MCF 10A (cell line): ENCODE data around the gene KIF5B. TPM values are rescaled to one million over a fixed set of nuclear protein-coding genes. Genes with fewer than 3 reads are reported as not detected.
"Not testable (repeated sequence)": the region's sequence is repeated elsewhere in the genome, so short reads cannot be mapped to it uniquely, and the experiment has no call there.

Experiments
- BruUV-seq: library from RNA; stranded (reverse); fragments of 400-500 nt; replicated peaks from 2 replicates; lab custom pipeline; 2021; lab: Mats Ljungman, UMichigan
- CTCF ChIA-PET: fragments of 300-600 bp; sonication (Branson Sonifier 250); formaldehyde crosslinking; extraction: SDS; loops from one replicate; lab custom pipeline; 2021; ENCODE audit warnings: antibody characterized with exemption, inconsistent platforms; lab: Yijun Ruan, JAX
- POLR2A ChIA-PET: fragments of 300-600, 350-650 bp; sonication (Branson Sonifier 250); formaldehyde crosslinking; extraction: SDS; loops from one replicate; lab custom pipeline; 2020; ENCODE audit warnings: antibody characterized with exemption, inconsistent platforms; lab: Yijun Ruan, JAX
- DNase-seq: peaks from one replicate; pipeline ENCODE4 v3.0.0-alpha.2; 2018; ENCODE audit not compliant: unreplicated experiment
- H3K27ac Mint-ChIP-seq: one replicate; pipeline ENCODE4 v1.8.0; 2022; ENCODE audit warnings: mild to moderate bottlenecking, low read depth, mixed read lengths; ENCODE audit not compliant: unreplicated experiment
- H3K27me3 Mint-ChIP-seq: one replicate; pipeline ENCODE4 v1.8.0; 2022; ENCODE audit warnings: mixed read lengths; ENCODE audit not compliant: insufficient read depth, unreplicated experiment
- H3K36me3 Mint-ChIP-seq: one replicate; pipeline ENCODE4 v1.8.0; 2022; ENCODE audit warnings: mild to moderate bottlenecking, moderate library complexity, mixed read lengths; ENCODE audit not compliant: insufficient read depth, unreplicated experiment
- H3K4me1 Mint-ChIP-seq: one replicate; pipeline ENCODE4 v1.8.0; 2022; ENCODE audit warnings: mixed read lengths; ENCODE audit not compliant: insufficient read depth, unreplicated experiment
- H3K4me3 Mint-ChIP-seq: one replicate; pipeline ENCODE4 v1.8.0; 2022; ENCODE audit warnings: mild to moderate bottlenecking, moderate library complexity, mixed read lengths; ENCODE audit not compliant: unreplicated experiment
- H3K9me3 Mint-ChIP-seq: one replicate; pipeline ENCODE4 v1.8.0; 2022; ENCODE audit warnings: mixed read lengths; ENCODE audit not compliant: unreplicated experiment
- intact Hi-C: fragments of 100-400 bp; cut with micrococcal nuclease; formaldehyde crosslinking; loops from 2 replicates; pipeline ENCODE4 v1.14.1; 2022
- total RNA-seq: library from RNA; stranded (reverse); gene quantifications from 2 replicates; pipeline ENCODE4 v1.2.3, GENCODE V29; 2022
- TF ChIP-seq, protein P1 (sequence below): fragments of 200-600 bp; IDR thresholded peaks from one replicate; pipeline ENCODE4 v1.8.0; 2022; ENCODE audit warnings: antibody characterized with exemption, mild to moderate bottlenecking; ENCODE audit not compliant: unreplicated experiment

The KIF5B gene
- total RNA-seq, 1 experiment from 2014 or later = 150 TPM

DNA sequence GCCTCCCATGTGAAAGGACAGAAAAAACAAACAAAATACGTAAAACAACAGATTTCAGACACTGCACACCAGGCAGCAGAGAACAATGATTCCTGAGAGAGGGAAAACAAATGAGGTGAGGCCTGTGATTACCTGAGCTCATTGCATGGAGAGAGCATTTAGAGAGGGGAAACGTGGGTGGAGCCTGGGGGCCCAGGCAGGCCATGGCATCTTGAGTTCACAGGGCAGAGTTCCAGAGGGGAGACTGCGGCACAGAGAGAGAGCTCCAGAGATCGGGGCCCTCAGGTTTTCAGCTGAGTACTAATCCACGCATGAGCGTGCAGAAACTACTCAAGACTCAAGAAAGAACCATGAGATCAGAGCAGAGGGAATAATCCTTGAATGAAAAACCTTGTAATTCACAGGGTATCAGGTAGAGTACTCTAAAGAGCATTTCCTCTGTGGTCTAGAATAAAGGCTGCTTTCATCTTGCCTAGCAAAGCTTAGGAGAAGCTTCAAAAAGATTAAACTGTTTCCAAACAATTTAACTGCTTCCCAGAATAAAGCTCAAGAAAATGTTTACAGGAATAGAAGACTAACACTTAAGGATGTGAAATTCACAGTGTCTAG lies 81.0 kb downstream of the KIF5B start:
- intact Hi-C loops = no loop called here
- TF ChIP-seq, protein P1, sequence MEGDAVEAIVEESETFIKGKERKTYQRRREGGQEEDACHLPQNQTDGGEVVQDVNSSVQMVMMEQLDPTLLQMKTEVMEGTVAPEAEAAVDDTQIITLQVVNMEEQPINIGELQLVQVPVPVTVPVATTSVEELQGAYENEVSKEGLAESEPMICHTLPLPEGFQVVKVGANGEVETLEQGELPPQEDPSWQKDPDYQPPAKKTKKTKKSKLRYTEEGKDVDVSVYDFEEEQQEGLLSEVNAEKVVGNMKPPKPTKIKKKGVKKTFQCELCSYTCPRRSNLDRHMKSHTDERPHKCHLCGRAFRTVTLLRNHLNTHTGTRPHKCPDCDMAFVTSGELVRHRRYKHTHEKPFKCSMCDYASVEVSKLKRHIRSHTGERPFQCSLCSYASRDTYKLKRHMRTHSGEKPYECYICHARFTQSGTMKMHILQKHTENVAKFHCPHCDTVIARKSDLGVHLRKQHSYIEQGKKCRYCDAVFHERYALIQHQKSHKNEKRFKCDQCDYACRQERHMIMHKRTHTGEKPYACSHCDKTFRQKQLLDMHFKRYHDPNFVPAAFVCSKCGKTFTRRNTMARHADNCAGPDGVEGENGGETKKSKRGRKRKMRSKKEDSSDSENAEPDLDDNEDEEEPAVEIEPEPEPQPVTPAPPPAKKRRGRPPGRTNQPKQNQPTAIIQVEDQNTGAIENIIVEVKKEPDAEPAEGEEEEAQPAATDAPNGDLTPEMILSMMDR = no peak
- ChIA-PET CTCF (no interaction called here), POLR2A (no interaction called here)
- Mint-ChIP-seq H3K27me3 (no peaks in the 10 kb centered on the region), H3K36me3 (peaks cover 5% of the 10 kb centered on the region), H3K4me1 (peaks cover 6% of the 10 kb centered on the region), H3K27ac (no peak overlapping the region), H3K9me3 (no peaks in the 10 kb centered on the region), H3K4me3 (no peak overlapping the region)
- BruUV-seq = no TSS peak
- no peak for DNase-seq

DNA sequence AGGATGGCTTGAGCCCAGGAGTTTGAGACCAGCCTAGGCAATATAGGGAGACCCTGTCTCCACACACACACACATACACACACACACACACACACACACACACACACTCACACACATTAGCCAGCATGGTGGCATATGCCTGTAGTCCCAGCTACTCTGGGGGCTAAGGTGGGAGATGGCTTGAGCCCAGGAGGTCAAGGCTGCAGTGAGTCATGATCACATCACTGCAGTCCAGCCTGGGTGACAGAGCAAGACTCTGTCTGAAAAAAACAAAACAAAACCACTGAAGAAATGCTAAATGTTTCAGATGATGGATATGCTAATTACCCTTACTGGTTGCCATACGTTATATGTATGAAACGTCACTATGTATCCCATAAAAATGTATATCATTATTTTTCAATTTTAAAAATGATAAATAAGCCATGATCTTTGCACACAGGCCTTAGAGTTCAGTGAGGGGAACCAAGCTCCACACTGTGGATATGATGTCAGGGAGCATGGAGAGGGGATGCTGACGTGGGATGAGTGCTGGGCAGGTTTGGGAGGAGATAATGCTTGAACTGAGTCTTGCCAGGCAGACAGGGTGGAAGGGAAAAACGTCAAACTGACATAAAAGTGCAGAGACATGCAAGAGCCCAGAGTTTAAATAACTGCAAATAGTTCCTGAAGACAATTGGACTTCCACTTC lies 81.6 kb downstream of the KIF5B start:
- peaks cover under 1% of the 10 kb centered on the region for H3K36me3 Mint-ChIP-seq
- BruUV-seq = no TSS peak
- no peaks in the 10 kb centered on the region for H3K27me3 Mint-ChIP-seq
- ChIA-PET POLR2A (no interaction called here), CTCF (no interaction called here)
- TF ChIP-seq, protein P1 = no peak
- intact Hi-C loops = no loop called here
- H3K4me1 Mint-ChIP-seq = peaks cover 6% of the 10 kb centered on the region
- no peak overlapping the region for H3K4me3 Mint-ChIP-seq
- no peaks in the 10 kb centered on the region for H3K9me3 Mint-ChIP-seq
- DNase-seq = no peak
- H3K27ac Mint-ChIP-seq = no peak overlapping the region

DNA sequence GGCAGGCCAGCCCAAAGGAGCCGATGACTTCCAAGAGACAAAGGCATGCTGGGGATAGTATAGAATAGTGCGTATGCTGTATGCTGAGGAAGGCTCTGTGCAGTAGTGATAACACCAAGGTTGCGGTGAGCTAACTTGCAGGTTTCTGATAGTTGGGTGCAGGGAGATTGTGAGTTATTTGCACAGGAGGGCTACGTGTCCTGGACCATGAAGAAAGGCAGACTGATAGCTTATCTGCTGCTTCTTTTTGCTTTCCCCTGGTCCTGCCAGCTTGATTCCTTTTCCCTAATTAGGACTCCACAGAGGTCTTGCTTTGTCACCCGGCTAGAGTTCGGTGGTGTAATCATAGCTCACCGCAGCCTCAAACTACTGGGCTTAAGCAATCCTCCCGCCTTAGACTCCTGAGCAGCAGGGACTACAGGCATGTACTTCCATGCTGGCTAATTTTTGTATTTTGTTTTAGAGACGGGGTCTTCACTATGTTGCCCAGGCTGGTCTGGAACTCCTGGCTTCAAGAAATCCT lies 83.6 kb downstream of the KIF5B start:
- Mint-ChIP-seq H3K9me3 (no peaks in the 10 kb centered on the region), H3K36me3 (no peaks in the 10 kb centered on the region), H3K27me3 (no peaks in the 10 kb centered on the region), H3K4me1 (peaks cover 6% of the 10 kb centered on the region), H3K27ac (no peak overlapping the region), H3K4me3 (no peak overlapping the region)
- TF ChIP-seq, protein P1 = no peak
- no TSS peak for BruUV-seq
- intact Hi-C loops = no loop called here
- ChIA-PET POLR2A (no interaction called here), CTCF (no interaction called here)
- no peak for DNase-seq

DNA sequence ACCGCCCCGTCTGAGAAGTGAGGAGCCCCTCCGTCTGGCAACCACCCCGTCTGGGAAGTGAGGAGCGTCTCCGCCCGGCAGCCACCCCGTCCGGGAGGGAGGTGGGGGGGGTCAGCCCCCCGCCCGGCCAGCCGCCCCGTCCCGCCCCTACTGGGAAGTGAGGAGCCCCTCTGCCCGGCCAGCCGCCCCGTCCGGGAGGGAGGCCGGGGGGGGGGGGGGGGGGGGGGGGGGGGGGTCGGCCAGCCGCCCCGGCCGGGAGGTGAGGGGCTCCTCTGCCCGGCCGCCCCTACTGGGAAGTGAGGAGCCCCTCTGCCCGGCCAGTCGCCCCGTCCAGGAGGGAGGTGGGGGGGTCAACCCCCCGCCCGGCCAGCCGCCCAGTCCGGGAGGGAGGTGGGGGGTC lies 86.4 kb downstream of the KIF5B start:
- H3K27me3 Mint-ChIP-seq, BruUV-seq, H3K27ac Mint-ChIP-seq, H3K4me3 Mint-ChIP-seq, H3K4me1 Mint-ChIP-seq, H3K36me3 Mint-ChIP-seq, POLR2A ChIA-PET, DNase-seq, CTCF ChIA-PET, intact Hi-C loops, H3K9me3 Mint-ChIP-seq: not testable (repeated sequence)
